HepG2 (cell line): ENCODE data around the gene SYT1.

Experiments
- POLR2A ChIP-seq, 2 experiments: IDR thresholded peaks; 2 replicates each; pipeline ENCODE4 v1.6.1; 2011; ENCODE audit warnings: low read depth in 2 of 2, low read length in 2 of 2, mild to moderate bottlenecking in 1 of 2, moderate library complexity in 1 of 2; ENCODE audit not compliant: insufficient read depth in 1 of 2
- POLR2AphosphoS5 ChIP-seq: IDR thresholded peaks from 2 replicates; pipeline ENCODE4 v1.6.1; 2012; ENCODE audit warnings: low read depth, low read length
- RFXAP ChIP-seq: sonication (generic); formaldehyde crosslinking; IDR thresholded peaks from 2 replicates; pipeline ENCODE4 v1.4.0; 2020; ENCODE audit warnings: missing genetic modification reagents, borderline replicate concordance
- ZBTB8A ChIP-seq: sonication (generic); formaldehyde crosslinking; IDR thresholded peaks from 2 replicates; pipeline ENCODE4 v1.4.0; 2020; ENCODE audit warnings: mild to moderate bottlenecking, low read depth, missing genetic modification reagents, borderline replicate concordance
- ZFX ChIP-seq: sonication (generic); formaldehyde crosslinking; IDR thresholded peaks from 2 replicates; pipeline ENCODE4 v1.4.0; 2020; ENCODE audit warnings: mild to moderate bottlenecking, low read depth, missing genetic modification reagents, moderate library complexity
- ZNF530 ChIP-seq: sonication (generic); formaldehyde crosslinking; IDR thresholded peaks from 2 replicates; pipeline ENCODE4 v1.5.0; 2020; ENCODE audit warnings: low read depth, mild to moderate bottlenecking, missing genetic modification reagents
- ZNF7 ChIP-seq: IDR thresholded peaks from 2 replicates; pipeline ENCODE4 v1.6.1; 2016; ENCODE audit warnings: missing biosample characterization, missing genetic modification reagents
- ZNF781 ChIP-seq: sonication (generic); formaldehyde crosslinking; IDR thresholded peaks from 2 replicates; pipeline ENCODE4 v1.5.1; 2020; ENCODE audit warnings: borderline replicate concordance, mild to moderate bottlenecking, missing genetic modification reagents; ENCODE audit errors: not compliant biosample characterization
- TF ChIP-seq, protein P1 (sequence below): sonication (generic); formaldehyde crosslinking; IDR thresholded peaks from 2 replicates; pipeline ENCODE4 v1.4.0; 2020; ENCODE audit warnings: missing genetic modification reagents
- TF ChIP-seq, protein P2 (sequence below): IDR thresholded peaks from 2 replicates; pipeline ENCODE4 v1.6.1; 2016
- TF ChIP-seq, protein P3 (sequence below): sonication (generic); formaldehyde crosslinking; IDR thresholded peaks from 2 replicates; pipeline ENCODE4 v1.5.0; 2020; ENCODE audit warnings: mild to moderate bottlenecking, missing genetic modification reagents, moderate library complexity
- TF ChIP-seq, protein P4 (sequence below): IDR thresholded peaks from 2 replicates; pipeline ENCODE4 v1.6.1; 2016; ENCODE audit warnings: low read depth, missing genetic modification reagents, missing compliant biosample characterization
- TF ChIP-seq, protein P5 (sequence below): sonication (generic); formaldehyde crosslinking; IDR thresholded peaks from 2 replicates; pipeline ENCODE4 v1.8.1; 2023; ENCODE audit warnings: missing genetic modification reagents, inconsistent platforms, borderline replicate concordance

DNA sequence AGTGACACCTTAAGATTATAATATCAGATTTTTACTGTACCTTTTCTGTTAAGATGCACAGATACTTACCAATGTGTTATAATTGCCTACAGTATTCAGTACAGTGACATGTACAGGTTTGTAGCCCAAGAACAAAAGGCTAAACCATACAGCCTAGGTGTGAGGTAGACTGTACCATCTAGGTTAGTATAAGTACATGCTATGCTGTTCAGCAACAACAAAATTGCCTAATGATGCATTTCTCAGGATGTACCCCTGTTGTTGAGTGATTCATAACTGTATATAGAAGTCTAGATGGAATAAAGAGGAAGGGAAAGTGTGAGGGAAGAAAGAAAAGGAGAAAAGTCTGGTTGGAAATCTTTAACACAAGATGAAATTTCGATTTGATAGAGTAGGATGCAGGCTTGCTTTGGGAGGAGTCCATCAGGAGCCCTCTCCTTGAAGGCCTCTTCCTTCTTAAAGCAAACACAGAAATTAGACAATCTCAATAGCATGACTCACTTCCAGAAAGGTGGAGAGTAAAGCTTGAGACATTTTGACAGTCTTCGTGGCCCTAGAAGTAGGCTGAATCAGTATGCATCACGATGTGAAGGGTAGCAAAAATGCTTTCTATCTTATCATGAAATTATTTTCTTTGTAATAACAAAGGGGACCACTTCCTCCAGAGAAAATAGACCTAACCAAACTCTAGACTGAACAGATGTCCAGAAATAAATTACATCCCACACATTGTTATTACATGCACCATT lies 191.5 kb downstream of the SYT1 start:
- TF ChIP-seq RFXAP (CRISPR knock-in tag) = no peak
- no peak for TF ChIP-seq POLR2A (IDR thresholded peaks at IDR 0.05; ENCODE audit: insufficient read depth in 1 of 2, low read depth in 2 of 2, low read length in 2 of 2)
- TF ChIP-seq POLR2AphosphoS5 = no peak
- TF ChIP-seq, protein P1, sequence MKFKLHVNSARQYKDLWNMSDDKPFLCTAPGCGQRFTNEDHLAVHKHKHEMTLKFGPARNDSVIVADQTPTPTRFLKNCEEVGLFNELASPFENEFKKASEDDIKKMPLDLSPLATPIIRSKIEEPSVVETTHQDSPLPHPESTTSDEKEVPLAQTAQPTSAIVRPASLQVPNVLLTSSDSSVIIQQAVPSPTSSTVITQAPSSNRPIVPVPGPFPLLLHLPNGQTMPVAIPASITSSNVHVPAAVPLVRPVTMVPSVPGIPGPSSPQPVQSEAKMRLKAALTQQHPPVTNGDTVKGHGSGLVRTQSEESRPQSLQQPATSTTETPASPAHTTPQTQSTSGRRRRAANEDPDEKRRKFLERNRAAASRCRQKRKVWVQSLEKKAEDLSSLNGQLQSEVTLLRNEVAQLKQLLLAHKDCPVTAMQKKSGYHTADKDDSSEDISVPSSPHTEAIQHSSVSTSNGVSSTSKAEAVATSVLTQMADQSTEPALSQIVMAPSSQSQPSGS (CRISPR knock-in tag) = no peak
- TF ChIP-seq, protein P2, sequence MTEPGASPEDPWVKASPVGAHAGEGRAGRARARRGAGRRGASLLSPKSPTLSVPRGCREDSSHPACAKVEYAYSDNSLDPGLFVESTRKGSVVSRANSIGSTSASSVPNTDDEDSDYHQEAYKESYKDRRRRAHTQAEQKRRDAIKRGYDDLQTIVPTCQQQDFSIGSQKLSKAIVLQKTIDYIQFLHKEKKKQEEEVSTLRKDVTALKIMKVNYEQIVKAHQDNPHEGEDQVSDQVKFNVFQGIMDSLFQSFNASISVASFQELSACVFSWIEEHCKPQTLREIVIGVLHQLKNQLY (CRISPR knock-in tag) = no peak
- no peak for TF ChIP-seq ZNF781 (CRISPR knock-in tag)
- no peak for TF ChIP-seq ZNF530 (CRISPR knock-in tag)
- no peak for TF ChIP-seq ZBTB8A
- TF ChIP-seq, protein P3, sequence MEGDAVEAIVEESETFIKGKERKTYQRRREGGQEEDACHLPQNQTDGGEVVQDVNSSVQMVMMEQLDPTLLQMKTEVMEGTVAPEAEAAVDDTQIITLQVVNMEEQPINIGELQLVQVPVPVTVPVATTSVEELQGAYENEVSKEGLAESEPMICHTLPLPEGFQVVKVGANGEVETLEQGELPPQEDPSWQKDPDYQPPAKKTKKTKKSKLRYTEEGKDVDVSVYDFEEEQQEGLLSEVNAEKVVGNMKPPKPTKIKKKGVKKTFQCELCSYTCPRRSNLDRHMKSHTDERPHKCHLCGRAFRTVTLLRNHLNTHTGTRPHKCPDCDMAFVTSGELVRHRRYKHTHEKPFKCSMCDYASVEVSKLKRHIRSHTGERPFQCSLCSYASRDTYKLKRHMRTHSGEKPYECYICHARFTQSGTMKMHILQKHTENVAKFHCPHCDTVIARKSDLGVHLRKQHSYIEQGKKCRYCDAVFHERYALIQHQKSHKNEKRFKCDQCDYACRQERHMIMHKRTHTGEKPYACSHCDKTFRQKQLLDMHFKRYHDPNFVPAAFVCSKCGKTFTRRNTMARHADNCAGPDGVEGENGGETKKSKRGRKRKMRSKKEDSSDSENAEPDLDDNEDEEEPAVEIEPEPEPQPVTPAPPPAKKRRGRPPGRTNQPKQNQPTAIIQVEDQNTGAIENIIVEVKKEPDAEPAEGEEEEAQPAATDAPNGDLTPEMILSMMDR (CRISPR knock-in tag) = no peak
- TF ChIP-seq, protein P4, sequence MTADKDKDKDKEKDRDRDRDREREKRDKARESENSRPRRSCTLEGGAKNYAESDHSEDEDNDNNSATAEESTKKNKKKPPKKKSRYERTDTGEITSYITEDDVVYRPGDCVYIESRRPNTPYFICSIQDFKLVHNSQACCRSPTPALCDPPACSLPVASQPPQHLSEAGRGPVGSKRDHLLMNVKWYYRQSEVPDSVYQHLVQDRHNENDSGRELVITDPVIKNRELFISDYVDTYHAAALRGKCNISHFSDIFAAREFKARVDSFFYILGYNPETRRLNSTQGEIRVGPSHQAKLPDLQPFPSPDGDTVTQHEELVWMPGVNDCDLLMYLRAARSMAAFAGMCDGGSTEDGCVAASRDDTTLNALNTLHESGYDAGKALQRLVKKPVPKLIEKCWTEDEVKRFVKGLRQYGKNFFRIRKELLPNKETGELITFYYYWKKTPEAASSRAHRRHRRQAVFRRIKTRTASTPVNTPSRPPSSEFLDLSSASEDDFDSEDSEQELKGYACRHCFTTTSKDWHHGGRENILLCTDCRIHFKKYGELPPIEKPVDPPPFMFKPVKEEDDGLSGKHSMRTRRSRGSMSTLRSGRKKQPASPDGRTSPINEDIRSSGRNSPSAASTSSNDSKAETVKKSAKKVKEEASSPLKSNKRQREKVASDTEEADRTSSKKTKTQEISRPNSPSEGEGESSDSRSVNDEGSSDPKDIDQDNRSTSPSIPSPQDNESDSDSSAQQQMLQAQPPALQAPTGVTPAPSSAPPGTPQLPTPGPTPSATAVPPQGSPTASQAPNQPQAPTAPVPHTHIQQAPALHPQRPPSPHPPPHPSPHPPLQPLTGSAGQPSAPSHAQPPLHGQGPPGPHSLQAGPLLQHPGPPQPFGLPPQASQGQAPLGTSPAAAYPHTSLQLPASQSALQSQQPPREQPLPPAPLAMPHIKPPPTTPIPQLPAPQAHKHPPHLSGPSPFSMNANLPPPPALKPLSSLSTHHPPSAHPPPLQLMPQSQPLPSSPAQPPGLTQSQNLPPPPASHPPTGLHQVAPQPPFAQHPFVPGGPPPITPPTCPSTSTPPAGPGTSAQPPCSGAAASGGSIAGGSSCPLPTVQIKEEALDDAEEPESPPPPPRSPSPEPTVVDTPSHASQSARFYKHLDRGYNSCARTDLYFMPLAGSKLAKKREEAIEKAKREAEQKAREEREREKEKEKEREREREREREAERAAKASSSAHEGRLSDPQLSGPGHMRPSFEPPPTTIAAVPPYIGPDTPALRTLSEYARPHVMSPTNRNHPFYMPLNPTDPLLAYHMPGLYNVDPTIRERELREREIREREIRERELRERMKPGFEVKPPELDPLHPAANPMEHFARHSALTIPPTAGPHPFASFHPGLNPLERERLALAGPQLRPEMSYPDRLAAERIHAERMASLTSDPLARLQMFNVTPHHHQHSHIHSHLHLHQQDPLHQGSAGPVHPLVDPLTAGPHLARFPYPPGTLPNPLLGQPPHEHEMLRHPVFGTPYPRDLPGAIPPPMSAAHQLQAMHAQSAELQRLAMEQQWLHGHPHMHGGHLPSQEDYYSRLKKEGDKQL (CRISPR knock-in tag) = no peak
- TF ChIP-seq, protein P5, sequence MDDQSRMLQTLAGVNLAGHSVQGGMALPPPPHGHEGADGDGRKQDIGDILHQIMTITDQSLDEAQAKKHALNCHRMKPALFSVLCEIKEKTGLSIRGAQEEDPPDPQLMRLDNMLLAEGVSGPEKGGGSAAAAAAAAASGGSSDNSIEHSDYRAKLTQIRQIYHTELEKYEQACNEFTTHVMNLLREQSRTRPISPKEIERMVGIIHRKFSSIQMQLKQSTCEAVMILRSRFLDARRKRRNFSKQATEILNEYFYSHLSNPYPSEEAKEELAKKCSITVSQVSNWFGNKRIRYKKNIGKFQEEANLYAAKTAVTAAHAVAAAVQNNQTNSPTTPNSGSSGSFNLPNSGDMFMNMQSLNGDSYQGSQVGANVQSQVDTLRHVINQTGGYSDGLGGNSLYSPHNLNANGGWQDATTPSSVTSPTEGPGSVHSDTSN (CRISPR knock-in tag) = no peak
- TF ChIP-seq ZNF7 (CRISPR knock-in tag) = no peak
- no peak for TF ChIP-seq ZFX (CRISPR knock-in tag)
